Effector memory CD8-positive, alpha-beta T cell (primary cell): ENCODE measurements around the gene ZKSCAN8.

Experiments
- ATAC-seq: fragments of 150-1000 bp; cut with Tn5 transposase; replicated peaks from 2 replicates; pipeline ENCODE4 v1.10.0; 2021; ENCODE audit warnings: mild to moderate bottlenecking, moderate library complexity
- DNase-seq, 3 experiments: peaks; one replicate each; pipeline ENCODE4 v3.0.0; 2021
- H3K27ac Mint-ChIP-seq, 2 donors: one replicate each; pipeline ENCODE4 v1.8.0; 2022; ENCODE audit warnings: mild to moderate bottlenecking in 2 of 2, mixed read lengths in 2 of 2, moderate library complexity in 2 of 2
- H3K27me3 Mint-ChIP-seq, 2 donors: one replicate each; pipeline ENCODE4 v1.8.0; 2022; ENCODE audit warnings: mixed read lengths in 2 of 2
- H3K36me3 Mint-ChIP-seq: one replicate; pipeline ENCODE4 v1.8.0; 2022; ENCODE audit warnings: mild to moderate bottlenecking, moderate library complexity, mixed read lengths; ENCODE audit not compliant: insufficient read depth
- H3K4me1 Mint-ChIP-seq, 2 donors: one replicate each; pipeline ENCODE4 v1.8.0; 2022; ENCODE audit warnings: low read depth in 2 of 2, mixed read lengths in 2 of 2
- H3K4me3 Mint-ChIP-seq, 2 donors: one replicate each; pipeline ENCODE4 v1.8.0; 2022; ENCODE audit warnings: mild to moderate bottlenecking in 2 of 2, mixed read lengths in 2 of 2, moderate library complexity in 2 of 2
- H3K9me3 Mint-ChIP-seq, 2 donors: one replicate each; pipeline ENCODE4 v1.8.0; 2022; ENCODE audit warnings: mixed read lengths in 2 of 2

ZKSCAN8 gene

GRCh38 chr6:28153546-28153945 lies 11.9 kb downstream of the ZKSCAN8 start:
- no peak for DNase-seq

GRCh38 chr6:28154357-28154756 lies 12.7 kb downstream of the ZKSCAN8 start:
- Mint-ChIP-seq H3K27ac (no peak overlapping the region), H3K4me3 (no peak overlapping the region), H3K4me1 (peaks cover under 1 to 2% of the 10 kb centered on the region in 2 donors), H3K36me3 (peaks cover 56% of the 10 kb centered on the region), H3K27me3 (no peaks in the 10 kb centered on the region), H3K9me3 (no peaks in the 10 kb centered on the region)
- ATAC-seq (no peak), DNase-seq (no peak)

More at GRCh38 chr6:28153546-28153945, 11.9 kb downstream of the ZKSCAN8 start:
- Mint-ChIP-seq H3K27ac (no peak overlapping the region), H3K4me3 (no peak overlapping the region), H3K4me1 (peaks cover 3% of the 10 kb centered on the region in 2 donors), H3K9me3 (no peaks in the 10 kb centered on the region), H3K36me3 (peaks cover 64% of the 10 kb centered on the region), H3K27me3 (no peaks in the 10 kb centered on the region)
- no peak for ATAC-seq

- Mint-ChIP-seq H3K4me3 (no peak overlapping the region), H3K27ac (no peak overlapping the region), H3K27me3 (no peaks in the 10 kb centered on the region), H3K36me3 (peaks cover 19% of the 10 kb centered on the region), H3K4me1 (peaks cover 8 to 11% of the 10 kb centered on the region in 2 donors), H3K9me3 (no peaks in the 10 kb centered on the region)
- ATAC-seq (no peak), DNase-seq (no peak)
Measured at GRCh38 chr6:28158318-28158717, 16.6 kb downstream of the ZKSCAN8 start.

GRCh38 chr6:28159029-28159607 lies 17.4 kb downstream of the ZKSCAN8 start:
- no peaks in the 10 kb centered on the region for H3K9me3 Mint-ChIP-seq
- H3K4me3 Mint-ChIP-seq, result no peak overlapping the region
- H3K27me3 Mint-ChIP-seq, result no peaks in the 10 kb centered on the region
- peaks cover 14% of the 10 kb centered on the region for H3K36me3 Mint-ChIP-seq
- no peak for DNase-seq
- ATAC-seq, result no peak
- H3K4me1 Mint-ChIP-seq, result peaks cover 8 to 11% of the 10 kb centered on the region in 2 donors
- no peak overlapping the region for H3K27ac Mint-ChIP-seq

GRCh38 chr6:28160233-28160632 lies 18.6 kb downstream of the ZKSCAN8 start:
- H3K9me3 Mint-ChIP-seq, result no peaks in the 10 kb centered on the region
- no peak overlapping the region for H3K27ac Mint-ChIP-seq
- H3K36me3 Mint-ChIP-seq, result peaks cover 4% of the 10 kb centered on the region
- no peak for ATAC-seq
- H3K4me3 Mint-ChIP-seq, result no peak overlapping the region
- no peak for DNase-seq
- peaks cover 8 to 11% of the 10 kb centered on the region in 2 donors for H3K4me1 Mint-ChIP-seq
- peaks cover 3 to 6% of the 10 kb centered on the region in 2 donors for H3K27me3 Mint-ChIP-seq

GRCh38 chr6:28161410-28162079 lies 19.9 kb downstream of the ZKSCAN8 start:
- peak; percentile 74 to 83 (median 75) for DNase-seq
- peak; percentile 98 for ATAC-seq
- Mint-ChIP-seq H3K27ac (peak overlapping the region in 1 of 2 donors; percentile 23), H3K36me3 (no peaks in the 10 kb centered on the region), H3K9me3 (no peaks in the 10 kb centered on the region), H3K27me3 (peaks cover 9 to 14% of the 10 kb centered on the region in 2 donors), H3K4me1 (peaks cover 8 to 11% of the 10 kb centered on the region in 2 donors), H3K4me3 (peak overlapping the region; percentile 62 to 71)

- H3K27me3 Mint-ChIP-seq, result peaks cover 11 to 24% of the 10 kb centered on the region in 2 donors
- H3K4me3 Mint-ChIP-seq, result no peak overlapping the region
- ATAC-seq (no peak), DNase-seq (no peak)
- H3K4me1 Mint-ChIP-seq, result peaks cover 8 to 11% of the 10 kb centered on the region in 2 donors
- H3K36me3 Mint-ChIP-seq, result no peaks in the 10 kb centered on the region
- H3K9me3 Mint-ChIP-seq, result no peaks in the 10 kb centered on the region
- no peak overlapping the region for H3K27ac Mint-ChIP-seq
Measured at GRCh38 chr6:28165563-28165962, 23.9 kb downstream of the ZKSCAN8 start.

GRCh38 chr6:28167068-28167467 lies 25.4 kb downstream of the ZKSCAN8 start:
- no peak overlapping the region for H3K27ac Mint-ChIP-seq
- no peak overlapping the region for H3K4me3 Mint-ChIP-seq
- DNase-seq (no peak), ATAC-seq (no peak)
- peaks cover 0 to 3% of the 10 kb centered on the region in 2 donors for H3K4me1 Mint-ChIP-seq
- H3K27me3 Mint-ChIP-seq, result peaks cover 11 to 24% of the 10 kb centered on the region in 2 donors
- H3K36me3 Mint-ChIP-seq, result no peaks in the 10 kb centered on the region
- H3K9me3 Mint-ChIP-seq, result no peaks in the 10 kb centered on the region

GRCh38 chr6:28167926-28168325 lies 26.2 kb downstream of the ZKSCAN8 start:
- DNase-seq (no peak), ATAC-seq (no peak)
- Mint-ChIP-seq H3K4me3 (no peak overlapping the region), H3K27ac (no peak overlapping the region), H3K9me3 (no peaks in the 10 kb centered on the region), H3K4me1 (no peaks in the 10 kb centered on the region), H3K27me3 (peaks cover 11 to 24% of the 10 kb centered on the region in 2 donors), H3K36me3 (no peaks in the 10 kb centered on the region)

GRCh38 chr6:28171271-28171670 lies 29.6 kb downstream of the ZKSCAN8 start:
- Mint-ChIP-seq H3K9me3 (no peaks in the 10 kb centered on the region), H3K4me1 (no peaks in the 10 kb centered on the region), H3K27me3 (peaks cover 25 to 35% of the 10 kb centered on the region in 2 donors), H3K4me3 (no peak overlapping the region), H3K27ac (no peak overlapping the region), H3K36me3 (no peaks in the 10 kb centered on the region)
- ATAC-seq, result no peak
- DNase-seq, result no peak

- Mint-ChIP-seq H3K36me3 (no peaks in the 10 kb centered on the region), H3K4me3 (no peak overlapping the region), H3K4me1 (no peaks in the 10 kb centered on the region), H3K9me3 (no peaks in the 10 kb centered on the region), H3K27me3 (peaks cover 28 to 31% of the 10 kb centered on the region in 2 donors), H3K27ac (no peak overlapping the region)
- ATAC-seq, result no peak
- no peak for DNase-seq
Measured at GRCh38 chr6:28172006-28172405, 30.3 kb downstream of the ZKSCAN8 start.

- no peak for ATAC-seq
- no peaks in the 10 kb centered on the region for H3K9me3 Mint-ChIP-seq
- peaks cover 48 to 59% of the 10 kb centered on the region in 2 donors for H3K27me3 Mint-ChIP-seq
Measured at GRCh38 chr6:28176373-28176772, 34.7 kb downstream of the ZKSCAN8 start.

GRCh38 chr6:28182255-28182654 lies 40.6 kb downstream of the ZKSCAN8 start:
- H3K36me3 Mint-ChIP-seq, result no peaks in the 10 kb centered on the region
- H3K4me1 Mint-ChIP-seq, result no peaks in the 10 kb centered on the region
- ATAC-seq, result no peak

More at GRCh38 chr6:28176373-28176772, 34.7 kb downstream of the ZKSCAN8 start:
- no peak overlapping the region for H3K4me3 Mint-ChIP-seq
- no peak overlapping the region for H3K27ac Mint-ChIP-seq
- DNase-seq, result no peak
- H3K36me3 Mint-ChIP-seq, result no peaks in the 10 kb centered on the region
- H3K4me1 Mint-ChIP-seq, result no peaks in the 10 kb centered on the region

More at GRCh38 chr6:28182255-28182654, 40.6 kb downstream of the ZKSCAN8 start:
- H3K27me3 Mint-ChIP-seq, result peaks cover 23 to 32% of the 10 kb centered on the region in 2 donors
- peaks cover 0 to under 1% of the 10 kb centered on the region in 2 donors for H3K9me3 Mint-ChIP-seq
- no peak overlapping the region for H3K27ac Mint-ChIP-seq
- DNase-seq, result no peak
- H3K4me3 Mint-ChIP-seq, result no peak overlapping the region
